Thyroid gland (tissue), 4 donors: Measurements from ENCODE around the gene SPINT2. TPM values are rescaled to one million over a fixed set of nuclear protein-coding genes. Genes with fewer than 3 reads are reported as not detected.

ENCODE experiments used
- DNase-seq, 2 donors: peaks; one replicate each; pipeline ENCODE4 v3.0.0-alpha.2; 2019
- H3K27ac ChIP-seq, 3 donors: fragments of 200-600 bp; sonication (generic); 1 replicate in 2 of 3; 2 replicates in 1 of 3; pipeline ENCODE4 v1.5.1; 2016 to 2019; ENCODE audit warnings: mild to moderate bottlenecking in 1 of 3, moderate library complexity in 1 of 3
- H3K27me3 ChIP-seq: fragments of 200-600 bp; sonication (generic); one replicate; pipeline ENCODE4 v1.5.1; 2019
- H3K36me3 ChIP-seq, 2 donors: fragments of 200-600 bp; sonication (generic); one replicate each; pipeline ENCODE4 v1.5.1; 2016 to 2019
- H3K4me1 ChIP-seq, 2 donors: fragments of 200-600 bp; sonication (generic); one replicate each; pipeline ENCODE4 v1.5.1; 2017 to 2019
- H3K4me3 ChIP-seq, 3 donors: fragments of 200-600 bp; sonication (generic); replicated peaks in 1 of 3; 1 replicate in 2 of 3; 2 replicates in 1 of 3; pipeline ENCODE4 v1.5.1; 2016; ENCODE audit warnings: mild to moderate bottlenecking in 1 of 3
- H3K9me3 ChIP-seq: fragments of 200-600 bp; sonication (generic); one replicate; pipeline ENCODE4 v1.5.1; 2017
- POLR2A ChIP-seq, 2 donors: fragments of 450-650 bp; IDR thresholded peaks; one replicate each; pipeline ENCODE4 v1.6.1; 2017; ENCODE audit warnings: antibody characterized with exemption in 2 of 2, mild to moderate bottlenecking in 2 of 2, moderate library complexity in 1 of 2
- WGBS, 2 donors: methylation state at CpG; one replicate each; pipeline ENCODE4 v1.1.5; 2017; 5-methylcytosine and 5-hydroxymethylcytosine counted together
- intact Hi-C: fragments of 100-400 bp; cut with DNase I; formaldehyde crosslinking; loops from one replicate; pipeline ENCODE4 v1.15.1; 2023
- total RNA-seq, 4 donors: library from RNA; depleted of rRNA; stranded (reverse); fragments of >200 nt; gene quantifications; one replicate each; pipeline ENCODE4 v1.2.3, GENCODE V29; 2016
- TF ChIP-seq, protein P1 (sequence below), 6 experiments: fragments of 200-600 bp in 3 of 6; fragments of 450-650 bp in 3 of 6; sonication (generic) in 3 of 6; IDR thresholded peaks; one replicate each; pipeline ENCODE4 v1.5.1; 2016 to 2019; ENCODE audit warnings: antibody characterized with exemption in 6 of 6, mild to moderate bottlenecking in 2 of 6, inconsistent platforms in 1 of 6, moderate library complexity in 1 of 6

Gene SPINT2
- total RNA-seq, 4 donors from 2014 or later: 424 to 1,529 (median 712) TPM

DNA sequence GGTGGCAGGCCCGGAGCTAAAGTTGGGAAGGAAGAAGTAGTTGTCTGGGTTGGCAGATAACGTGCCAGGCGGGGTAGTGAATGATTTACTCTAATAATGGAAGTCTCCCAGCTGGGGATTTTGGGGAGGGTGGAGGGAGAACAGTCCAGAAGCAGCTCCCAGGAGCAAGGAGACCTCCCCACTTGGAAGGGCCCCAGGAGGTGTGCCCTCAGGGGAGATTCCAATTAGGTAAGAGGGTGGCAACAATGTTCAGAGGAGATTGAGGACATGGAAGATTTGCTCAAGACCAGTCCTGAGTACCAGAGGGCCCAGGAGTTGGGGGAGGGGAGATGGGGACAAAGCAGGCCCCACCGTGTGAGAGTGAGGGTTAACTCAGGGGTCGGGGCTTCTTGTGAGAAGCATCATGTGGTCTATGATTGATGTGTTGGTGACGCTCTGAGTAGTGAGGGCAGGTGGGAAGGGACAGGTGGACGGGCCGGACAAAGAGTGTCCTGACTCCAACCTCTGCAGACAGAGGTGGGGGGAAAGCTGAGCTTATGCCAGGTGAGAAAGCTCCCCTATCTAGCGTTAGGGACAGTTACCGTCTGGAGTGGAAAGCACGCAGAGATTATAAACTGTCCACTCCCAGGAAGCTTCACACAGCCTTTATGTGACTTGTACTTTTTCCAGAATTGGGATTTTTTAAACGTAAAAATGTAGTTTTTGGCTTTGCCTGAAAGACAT lies 3.5 kb downstream of the SPINT2 start:
- no peaks in the 10 kb centered on the region for H3K9me3 ChIP-seq
- DNase-seq: peak; percentile 37 to 56
- WGBS, 2 donors: 63 to 65% methylated on average over 12 of the region's 12 CpGs
- H3K4me3 ChIP-seq: no peak overlapping the region
- no peaks in the 10 kb centered on the region for H3K27me3 ChIP-seq
- TF ChIP-seq, protein P1, sequence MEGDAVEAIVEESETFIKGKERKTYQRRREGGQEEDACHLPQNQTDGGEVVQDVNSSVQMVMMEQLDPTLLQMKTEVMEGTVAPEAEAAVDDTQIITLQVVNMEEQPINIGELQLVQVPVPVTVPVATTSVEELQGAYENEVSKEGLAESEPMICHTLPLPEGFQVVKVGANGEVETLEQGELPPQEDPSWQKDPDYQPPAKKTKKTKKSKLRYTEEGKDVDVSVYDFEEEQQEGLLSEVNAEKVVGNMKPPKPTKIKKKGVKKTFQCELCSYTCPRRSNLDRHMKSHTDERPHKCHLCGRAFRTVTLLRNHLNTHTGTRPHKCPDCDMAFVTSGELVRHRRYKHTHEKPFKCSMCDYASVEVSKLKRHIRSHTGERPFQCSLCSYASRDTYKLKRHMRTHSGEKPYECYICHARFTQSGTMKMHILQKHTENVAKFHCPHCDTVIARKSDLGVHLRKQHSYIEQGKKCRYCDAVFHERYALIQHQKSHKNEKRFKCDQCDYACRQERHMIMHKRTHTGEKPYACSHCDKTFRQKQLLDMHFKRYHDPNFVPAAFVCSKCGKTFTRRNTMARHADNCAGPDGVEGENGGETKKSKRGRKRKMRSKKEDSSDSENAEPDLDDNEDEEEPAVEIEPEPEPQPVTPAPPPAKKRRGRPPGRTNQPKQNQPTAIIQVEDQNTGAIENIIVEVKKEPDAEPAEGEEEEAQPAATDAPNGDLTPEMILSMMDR (IDR thresholded peaks at IDR 0.05): no peak
- TF ChIP-seq POLR2A (IDR thresholded peaks at IDR 0.05): no peak
- H3K36me3 ChIP-seq: no peaks in the 10 kb centered on the region
- intact Hi-C loops: no loop called here
- peak overlapping the region; percentile 76 to 96 (median 76) for H3K27ac ChIP-seq
- H3K4me1 ChIP-seq: peaks cover 27 to 54% of the 10 kb centered on the region in 2 donors

DNA sequence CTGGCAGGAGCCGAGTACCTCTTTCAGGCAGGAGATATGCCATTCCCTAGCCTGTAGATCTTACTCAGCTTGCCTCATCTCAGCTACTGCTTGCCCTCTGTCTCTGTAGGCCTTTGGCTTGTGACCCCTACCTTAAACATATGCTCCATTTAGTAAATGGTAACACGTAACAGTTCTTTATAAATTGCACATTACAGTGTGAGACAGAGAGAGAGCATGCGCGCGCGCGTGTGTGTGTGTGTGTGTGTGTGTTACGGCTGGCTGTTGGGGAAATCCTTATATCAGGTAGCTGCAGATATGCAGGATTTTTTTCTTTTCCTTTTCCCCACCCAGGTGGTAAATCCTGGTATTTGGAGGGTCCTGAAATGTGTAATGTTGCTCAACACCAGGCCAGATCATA lies 4.2 kb downstream of the SPINT2 start:
- peak overlapping the region in 1 of 3 donors; percentile 76 for H3K27ac ChIP-seq
- no peaks in the 10 kb centered on the region for H3K9me3 ChIP-seq
- intact Hi-C loops: no loop called here
- no peaks in the 10 kb centered on the region for H3K27me3 ChIP-seq
- no peak overlapping the region for H3K4me3 ChIP-seq
- peaks cover 33 to 58% of the 10 kb centered on the region in 2 donors for H3K4me1 ChIP-seq
- H3K36me3 ChIP-seq: no peaks in the 10 kb centered on the region
- TF ChIP-seq POLR2A (IDR thresholded peaks at IDR 0.05): no peak
- TF ChIP-seq, protein P1 (IDR thresholded peaks at IDR 0.05): no peak
- 74 to 81% methylated on average over 8 of the region's 8 CpGs for WGBS, 2 donors
- no peak for DNase-seq

DNA sequence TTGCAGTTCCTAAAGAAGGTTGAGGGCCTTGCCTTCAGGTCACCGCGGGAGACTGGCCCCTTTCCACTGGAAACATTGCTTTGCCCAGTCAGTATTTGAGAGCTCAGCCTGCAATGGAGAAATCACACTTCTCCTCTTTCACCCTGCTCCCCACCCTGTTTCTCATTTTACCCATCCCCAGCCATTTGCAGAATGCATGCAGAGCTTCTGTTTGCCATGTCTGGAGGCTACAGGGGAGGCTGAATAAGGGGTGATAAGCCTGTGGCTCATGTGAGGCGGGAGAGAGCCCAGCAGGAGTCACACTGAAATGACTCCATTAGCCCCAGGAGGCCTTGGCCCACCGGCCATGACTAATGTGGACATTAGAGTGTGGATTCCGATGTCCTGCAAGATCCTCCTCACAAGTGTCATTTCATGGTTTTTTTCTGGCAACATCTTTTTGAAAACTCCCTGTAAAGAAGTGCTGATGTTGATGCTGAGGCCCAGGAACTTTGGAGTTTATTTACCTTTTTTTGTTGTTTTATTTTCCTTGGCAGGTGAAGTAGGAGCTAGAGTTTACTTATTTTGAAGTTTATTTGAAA lies 6.3 kb downstream of the SPINT2 start:
- intact Hi-C loops: no loop called here
- Histone ChIP-seq H3K4me1 (peaks cover 50 to 69% of the 10 kb centered on the region in 2 donors), H3K27ac (no peak overlapping the region), H3K9me3 (no peaks in the 10 kb centered on the region), H3K36me3 (no peaks in the 10 kb centered on the region), H3K27me3 (no peaks in the 10 kb centered on the region), H3K4me3 (no peak overlapping the region)
- WGBS, 2 donors: 74 to 84% methylated on average over 5 of the region's 5 CpGs
- no peak for TF ChIP-seq POLR2A (IDR thresholded peaks at IDR 0.05)
- TF ChIP-seq, protein P1 (IDR thresholded peaks at IDR 0.05): no peak
- DNase-seq: no peak

DNA sequence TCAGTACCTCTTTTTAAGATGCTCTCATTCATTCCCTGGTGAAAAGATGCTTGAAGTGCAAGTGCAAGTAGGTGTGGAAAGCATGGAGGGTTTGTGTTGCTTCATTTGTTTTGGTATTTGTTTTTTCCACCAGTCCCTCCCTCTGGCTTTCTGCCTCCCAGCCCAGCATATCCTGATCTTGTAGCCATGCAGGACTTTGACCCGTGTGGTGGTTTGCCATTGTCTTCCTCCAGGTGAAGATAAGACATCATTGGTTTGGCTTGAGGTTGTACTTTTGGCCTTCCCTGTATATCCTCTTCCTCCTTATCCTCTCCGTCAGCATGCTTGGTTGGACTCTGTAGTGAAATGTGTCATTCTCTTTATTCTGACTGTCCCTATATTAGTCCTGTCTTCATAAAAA lies 9.1 kb downstream of the SPINT2 start:
- 69 to 76% methylated on average over 2 of the region's 2 CpGs for WGBS, 2 donors
- H3K27me3 ChIP-seq: no peaks in the 10 kb centered on the region
- peaks cover 62 to 72% of the 10 kb centered on the region in 2 donors for H3K4me1 ChIP-seq
- TF ChIP-seq POLR2A (IDR thresholded peaks at IDR 0.05): no peak
- TF ChIP-seq, protein P1 (IDR thresholded peaks at IDR 0.05): no peak
- H3K9me3 ChIP-seq: no peaks in the 10 kb centered on the region
- H3K4me3 ChIP-seq: no peak overlapping the region
- H3K27ac ChIP-seq: peak overlapping the region in 1 of 3 donors; percentile 30
- H3K36me3 ChIP-seq: no peaks in the 10 kb centered on the region
- no peak for DNase-seq
- intact Hi-C loops: no loop called here

DNA sequence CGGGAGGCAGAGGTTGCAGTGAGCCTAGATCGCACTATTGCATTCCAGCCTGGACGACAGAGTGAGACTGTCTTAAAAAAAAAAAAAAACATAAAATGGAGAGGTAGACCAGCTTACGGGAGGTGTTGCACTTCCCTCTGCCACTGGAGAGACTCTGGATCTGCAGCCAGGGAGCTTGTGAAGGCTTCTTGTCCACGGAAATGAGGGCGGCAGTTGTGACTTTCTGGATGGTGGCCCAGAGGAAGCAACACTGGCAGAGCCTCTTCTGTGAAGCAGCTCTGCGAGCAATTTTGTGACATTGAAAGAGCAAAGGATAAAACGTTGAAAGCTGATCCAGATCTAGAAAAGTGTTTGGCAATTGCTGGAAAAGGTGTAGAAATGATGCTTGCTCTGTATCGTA lies 10.4 kb downstream of the SPINT2 start:
- peak in 1 of 2 donors; percentile 25 for TF ChIP-seq POLR2A (IDR thresholded peaks at IDR 0.05)
- TF ChIP-seq, protein P1 (IDR thresholded peaks at IDR 0.05): peak in 1 of 6 experiments; percentile 26
- DNase-seq: peak; percentile 79 to 81
- Histone ChIP-seq H3K4me3 (no peak overlapping the region), H3K9me3 (no peaks in the 10 kb centered on the region), H3K36me3 (no peaks in the 10 kb centered on the region), H3K27ac (peak overlapping the region in 2 of 3 donors; percentile 26 to 30), H3K4me1 (peaks cover 67 to 78% of the 10 kb centered on the region in 2 donors), H3K27me3 (no peaks in the 10 kb centered on the region)
- WGBS, 2 donors: 19 to 23% methylated on average over 9 of the region's 9 CpGs
- intact Hi-C loops: no loop called here
